HFF-Myc (cell line): ENCODE data around the gene VPS54.
A peak's percentile ranks its signal among the peaks of the same experiment; 100 is the strongest.

Experiments
- DNase-seq: peaks from one replicate; pipeline ENCODE4 v3.0.0-alpha.2; 2011; ENCODE audit warnings: low read depth; ENCODE audit errors: extremely low read depth
- H3K4me3 ChIP-seq: replicated peaks from 2 replicates; pipeline ENCODE4 v1.5.1; 2011; ENCODE audit warnings: low read depth, mild to moderate bottlenecking, control low read depth, low read length
- CTCF ChIP-seq: IDR thresholded peaks from 2 replicates; pipeline ENCODE4 v1.5.1; 2012; ENCODE audit warnings: mild to moderate bottlenecking, low read depth, low read length, control low read depth; ENCODE audit errors: missing control alignments

Gene VPS54

GRCh38 chr2:63862806-63863205 lies 156.4 kb downstream of the VPS54 start:
- no peak for DNase-seq
- no peak overlapping the region for H3K4me3 ChIP-seq
- TF ChIP-seq CTCF, result no peak

GRCh38 chr2:63861220-63861822 lies 157.9 kb downstream of the VPS54 start:
- peak; percentile 39 for TF ChIP-seq CTCF
- peak; percentile 52 for DNase-seq
- no peak overlapping the region for H3K4me3 ChIP-seq

GRCh38 chr2:63858291-63858690 lies 160.9 kb downstream of the VPS54 start:
- no peak for TF ChIP-seq CTCF
- no peak for DNase-seq
- no peak overlapping the region for H3K4me3 ChIP-seq

- no peak for DNase-seq
- no peak overlapping the region for H3K4me3 ChIP-seq
- TF ChIP-seq CTCF, result no peak
Measured at GRCh38 chr2:63856303-63856603, 163.0 kb downstream of the VPS54 start.

- no peak for TF ChIP-seq CTCF
- no peak for DNase-seq
- no peak overlapping the region for H3K4me3 ChIP-seq
Measured at GRCh38 chr2:63855418-63856302, 163.6 kb downstream of the VPS54 start.

- no peak overlapping the region for H3K4me3 ChIP-seq
- no peak for TF ChIP-seq CTCF
- DNase-seq, result no peak
Measured at GRCh38 chr2:63853527-63854310, 165.5 kb downstream of the VPS54 start.
